Endodermal cell (in vitro differentiated cells): ENCODE results near the gene PRL. TPM values are rescaled to one million over a fixed set of nuclear protein-coding genes. Genes with fewer than 3 reads are reported as not detected.

Experiments
- DNase-seq: peaks from one replicate; pipeline ENCODE4 v3.0.0-alpha.2; 2017
- H3K27ac ChIP-seq: 2 replicates; pipeline ENCODE4 v1.5.1; 2013; ENCODE audit warnings: mild to moderate bottlenecking, low read depth, low read length, moderate library complexity
- H3K27me3 ChIP-seq: 2 replicates; pipeline ENCODE4 v1.6.1; 2013; ENCODE audit warnings: mild to moderate bottlenecking, low read length, moderate library complexity; ENCODE audit not compliant: insufficient read depth, control insufficient read depth, poor library complexity, severe bottlenecking
- H3K36me3 ChIP-seq: 2 replicates; pipeline ENCODE4 v1.7.0; 2013; ENCODE audit warnings: mild to moderate bottlenecking, low read length, moderate library complexity; ENCODE audit not compliant: control insufficient read depth, insufficient read depth
- H3K4me1 ChIP-seq: one replicate; pipeline ENCODE4 v1.7.0; 2013; ENCODE audit warnings: low read length; ENCODE audit not compliant: control insufficient read depth, insufficient read depth
- H3K4me3 ChIP-seq: 2 replicates; pipeline ENCODE4 v1.5.1; 2013; ENCODE audit warnings: mild to moderate bottlenecking, low read length, moderate library complexity
- H3K9ac ChIP-seq: 2 replicates; pipeline ENCODE4 v1.6.1; 2013; ENCODE audit warnings: mild to moderate bottlenecking, low read length, moderate library complexity; ENCODE audit not compliant: poor library complexity, severe bottlenecking; ENCODE audit errors: extremely low read depth
- H3K9me3 ChIP-seq: 2 replicates; pipeline ENCODE4 v1.6.1; 2013; ENCODE audit warnings: mild to moderate bottlenecking, low read length, moderate library complexity; ENCODE audit not compliant: control insufficient read depth
- H3K27ac Mint-ChIP-seq: 2 replicates; pipeline ENCODE4 v1.8.0; 2020; ENCODE audit warnings: mixed read lengths
- H3K27me3 Mint-ChIP-seq: 2 replicates; pipeline ENCODE4 v1.8.0; 2021; ENCODE audit warnings: mild to moderate bottlenecking, mixed read lengths; ENCODE audit not compliant: insufficient read depth
- H3K36me3 Mint-ChIP-seq: 2 replicates; pipeline ENCODE4 v1.8.0; 2020; ENCODE audit warnings: low read depth, mixed read lengths
- H3K4me1 Mint-ChIP-seq: 2 replicates; pipeline ENCODE4 v1.8.0; 2020; ENCODE audit warnings: mixed read lengths
- H3K4me3 Mint-ChIP-seq: 2 replicates; pipeline ENCODE4 v1.8.0; 2020; ENCODE audit warnings: mild to moderate bottlenecking, moderate library complexity, mixed read lengths
- H3K9me3 Mint-ChIP-seq: 2 replicates; pipeline ENCODE4 v1.8.0; 2020; ENCODE audit warnings: mild to moderate bottlenecking, mixed read lengths
- WGBS, 2 experiments: methylation state at CpG; one replicate each; pipeline versions ENCODE4 v1.1.5 to v1.1.7; 2013; ENCODE audit warnings: missing lambda C conversion rate in 2 of 2, mixed read lengths in 1 of 2; ENCODE audit not compliant: insufficient coverage in 1 of 2, insufficient read length in 1 of 2; 5-methylcytosine and 5-hydroxymethylcytosine counted together
- total RNA-seq, 2 donors: library from RNA; stranded (reverse); fragmentation: NEBNext Ultra II Directional in 1 of 2; extraction: Animal tissue kit (Norgen Biotek cat#: 25700) in 1 of 2; gene quantifications; 2 replicates in 1 of 2; 3 replicates in 1 of 2; pipeline ENCODE4 v1.2.1, GENCODE V29; 2021
- TF ChIP-seq, protein P1 (sequence below): fragments of 200-600 bp; sonication (generic); conservative IDR thresholded peaks from 2 replicates; pipeline ENCODE4 v1.5.0; 2021; ENCODE audit warnings: antibody characterized with exemption, mild to moderate bottlenecking

The PRL gene
- total RNA-seq, 2 donors from 2014 or later: not detected

DNA sequence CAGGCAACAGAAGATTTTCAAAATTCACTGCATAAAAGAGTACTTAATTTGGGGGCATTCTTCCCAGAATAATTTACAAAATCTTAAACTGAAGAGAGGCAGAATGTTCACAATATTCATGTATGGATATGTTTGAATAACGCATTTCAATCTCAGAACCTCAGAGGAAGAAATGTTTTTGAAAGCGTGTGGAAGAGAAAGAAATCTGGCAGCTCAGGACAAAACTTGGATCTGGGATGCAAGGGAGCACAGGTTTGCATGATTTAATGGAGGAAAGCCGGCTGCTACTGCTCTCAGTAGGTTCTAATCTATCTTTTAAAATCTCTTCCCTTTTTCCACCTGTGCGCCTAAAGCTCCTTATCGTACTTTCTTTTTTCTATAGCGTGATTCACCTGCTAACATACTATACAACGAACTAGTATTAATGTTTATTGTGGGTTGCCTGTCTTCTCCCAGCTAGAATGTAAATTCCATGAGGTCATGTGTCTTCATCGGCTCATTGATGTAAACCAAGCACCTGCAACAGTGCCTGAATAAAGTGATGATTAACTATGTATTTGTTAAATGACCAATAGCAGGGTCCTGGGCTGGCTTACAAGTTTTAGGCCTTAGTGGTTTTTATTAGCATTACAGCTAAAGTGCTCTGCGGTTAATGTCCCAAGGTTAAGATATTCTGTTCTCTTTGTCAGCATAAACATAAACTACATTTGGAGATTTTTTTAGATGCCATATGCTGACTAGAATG, 15.3 kb downstream of the PRL start:
- peaks cover 9% of the 10 kb centered on the region for H3K4me1 Mint-ChIP-seq
- H3K36me3 Mint-ChIP-seq: no peaks in the 10 kb centered on the region
- DNase-seq: no peak
- TF ChIP-seq, protein P1, sequence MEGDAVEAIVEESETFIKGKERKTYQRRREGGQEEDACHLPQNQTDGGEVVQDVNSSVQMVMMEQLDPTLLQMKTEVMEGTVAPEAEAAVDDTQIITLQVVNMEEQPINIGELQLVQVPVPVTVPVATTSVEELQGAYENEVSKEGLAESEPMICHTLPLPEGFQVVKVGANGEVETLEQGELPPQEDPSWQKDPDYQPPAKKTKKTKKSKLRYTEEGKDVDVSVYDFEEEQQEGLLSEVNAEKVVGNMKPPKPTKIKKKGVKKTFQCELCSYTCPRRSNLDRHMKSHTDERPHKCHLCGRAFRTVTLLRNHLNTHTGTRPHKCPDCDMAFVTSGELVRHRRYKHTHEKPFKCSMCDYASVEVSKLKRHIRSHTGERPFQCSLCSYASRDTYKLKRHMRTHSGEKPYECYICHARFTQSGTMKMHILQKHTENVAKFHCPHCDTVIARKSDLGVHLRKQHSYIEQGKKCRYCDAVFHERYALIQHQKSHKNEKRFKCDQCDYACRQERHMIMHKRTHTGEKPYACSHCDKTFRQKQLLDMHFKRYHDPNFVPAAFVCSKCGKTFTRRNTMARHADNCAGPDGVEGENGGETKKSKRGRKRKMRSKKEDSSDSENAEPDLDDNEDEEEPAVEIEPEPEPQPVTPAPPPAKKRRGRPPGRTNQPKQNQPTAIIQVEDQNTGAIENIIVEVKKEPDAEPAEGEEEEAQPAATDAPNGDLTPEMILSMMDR: no peak
- H3K27me3 ChIP-seq: no peaks in the 10 kb centered on the region
- H3K36me3 ChIP-seq: no peaks in the 10 kb centered on the region
- 96 to 100% methylated on average over 2 to 7 of the region's 9 CpGs for WGBS, 2 experiments
- no peak overlapping the region for H3K4me3 Mint-ChIP-seq
- no peak overlapping the region for H3K4me3 ChIP-seq
- H3K27me3 Mint-ChIP-seq: no peaks in the 10 kb centered on the region
- H3K27ac Mint-ChIP-seq: no peak overlapping the region
- no peak overlapping the region for H3K27ac ChIP-seq
- H3K9me3 Mint-ChIP-seq: peaks cover 13% of the 10 kb centered on the region
- peaks cover 2% of the 10 kb centered on the region for H3K4me1 ChIP-seq
- H3K9me3 ChIP-seq: no peaks in the 10 kb centered on the region
- H3K9ac ChIP-seq: no peak overlapping the region

- no peaks in the 10 kb centered on the region for H3K36me3 Mint-ChIP-seq
- no peak overlapping the region for H3K4me3 ChIP-seq
- 95% methylated on average over 2 of the region's 2 CpGs; no CpG with 5 or more reads in 1 of the 2 experiments for WGBS, 2 experiments
- TF ChIP-seq, protein P1: no peak
- no peak overlapping the region for H3K27ac Mint-ChIP-seq
- H3K4me1 ChIP-seq: no peaks in the 10 kb centered on the region
- no peak overlapping the region for H3K4me3 Mint-ChIP-seq
- no peaks in the 10 kb centered on the region for H3K27me3 Mint-ChIP-seq
- H3K4me1 Mint-ChIP-seq: no peaks in the 10 kb centered on the region
- H3K27me3 ChIP-seq: no peaks in the 10 kb centered on the region
- peaks cover 27% of the 10 kb centered on the region for H3K9me3 Mint-ChIP-seq
- H3K9ac ChIP-seq: no peak overlapping the region
- DNase-seq: no peak
- no peaks in the 10 kb centered on the region for H3K36me3 ChIP-seq
- peaks cover 15% of the 10 kb centered on the region for H3K9me3 ChIP-seq
- H3K27ac ChIP-seq: no peak overlapping the region
These were observed 17.4 kb downstream of the PRL start for GRCh38 chr6:22279427-22279826.

GRCh38 chr6:22271081-22271480, 25.8 kb downstream of the PRL start:
- Mint-ChIP-seq H3K36me3 (no peaks in the 10 kb centered on the region), H3K4me1 (peaks cover 10% of the 10 kb centered on the region), H3K27ac (no peak overlapping the region), H3K27me3 (no peaks in the 10 kb centered on the region), H3K9me3 (peaks cover 11% of the 10 kb centered on the region), H3K4me3 (no peak overlapping the region)
- no peak for DNase-seq
- H3K9ac ChIP-seq: no peak overlapping the region
- WGBS, 2 experiments: 88 to 91% methylated on average over 4 to 6 of the region's 7 CpGs
- H3K36me3 ChIP-seq: no peaks in the 10 kb centered on the region
- no peaks in the 10 kb centered on the region for H3K27me3 ChIP-seq
- H3K4me1 ChIP-seq: no peaks in the 10 kb centered on the region
- H3K27ac ChIP-seq: no peak overlapping the region
- no peak overlapping the region for H3K4me3 ChIP-seq
- TF ChIP-seq, protein P1: no peak
- peaks cover 14% of the 10 kb centered on the region for H3K9me3 ChIP-seq
